K562 (cell line): Measurements from ENCODE around the gene SPOUT1. TPM values are rescaled to one million over a fixed set of nuclear protein-coding genes. Genes with fewer than 3 reads are reported as not detected.

Experiments used
- ARID1B ChIP-seq: fragments of 450-650 bp; IDR thresholded peaks from 2 replicates; pipeline ENCODE4 v1.6.1; 2016; ENCODE audit warnings: antibody characterized with exemption, mild to moderate bottlenecking, inconsistent platforms
- BACH1 ChIP-seq: fragments of 200-800 bp; sonication (Bioruptor generic); IDR thresholded peaks from 2 replicates; pipeline ENCODE4 v1.6.1; 2016; ENCODE audit warnings: missing genetic modification characterization, missing compliant biosample characterization
- CBFA2T2 ChIP-seq: fragments of 450-650 bp; conservative IDR thresholded peaks from 2 replicates; pipeline ENCODE4 v1.6.1; 2017; ENCODE audit warnings: mild to moderate bottlenecking
- ERF ChIP-seq: fragments of 450-650 bp; formaldehyde crosslinking; IDR thresholded peaks from 2 replicates; pipeline ENCODE4 v1.4.0; 2020; ENCODE audit warnings: mild to moderate bottlenecking, mixed read lengths
- FOXJ3 ChIP-seq: sonication (generic); formaldehyde crosslinking; IDR thresholded peaks from 2 replicates; pipeline ENCODE4 v1.4.0; 2020; ENCODE audit warnings: mild to moderate bottlenecking, missing genetic modification reagents
- FOXP1 ChIP-seq: sonication (generic); formaldehyde crosslinking; IDR thresholded peaks from 2 replicates; pipeline ENCODE4 v1.8.0; 2022; ENCODE audit warnings: mild to moderate bottlenecking, missing genetic modification reagents
- MBD1 ChIP-seq: fragments of 250-450 bp; sonication (Bioruptor Pico); IDR thresholded peaks from 2 replicates; pipeline ENCODE4 v1.8.0; 2022; ENCODE audit warnings: inconsistent platforms
- NR2C2 ChIP-seq, 2 experiments: fragments of 200-800 bp in 1 of 2; sonication (Bioruptor generic) in 1 of 2; sonication (generic) in 1 of 2; formaldehyde crosslinking in 1 of 2; IDR thresholded peaks; 2 replicates each; pipeline versions ENCODE4 v1.6.1 to v1.8.0; 2016 to 2022; ENCODE audit warnings: mild to moderate bottlenecking in 1 of 2, missing compliant biosample characterization in 1 of 2, missing genetic modification characterization in 1 of 2, missing genetic modification reagents in 1 of 2
- NUFIP1 ChIP-seq: fragments of 450-650 bp; IDR thresholded peaks from 2 replicates; pipeline ENCODE4 v1.6.1; 2018; ENCODE audit not compliant: partially characterized antibody
- POU5F1 ChIP-seq: fragments of 150-350 bp; IDR thresholded peaks from 2 replicates; pipeline ENCODE4 v1.6.1; 2014; ENCODE audit warnings: borderline replicate concordance, low read length, low read depth, mild to moderate bottlenecking; ENCODE audit not compliant: partially characterized antibody
- RBM25 ChIP-seq: fragments of 200-400 bp; formaldehyde crosslinking; IDR thresholded peaks from 2 replicates; pipeline ENCODE4 v1.6.1; 2018; ENCODE audit warnings: low read length, low read depth, moderate library complexity; ENCODE audit not compliant: severe bottlenecking
- RBM34 ChIP-seq: fragments of 200-400 bp; formaldehyde crosslinking; IDR thresholded peaks from 2 replicates; pipeline ENCODE4 v1.6.1; 2018; ENCODE audit warnings: low read length, borderline replicate concordance; ENCODE audit not compliant: insufficient read depth
- SPI1 ChIP-seq: IDR thresholded peaks from 2 replicates; pipeline ENCODE4 v1.6.1; 2011; ENCODE audit warnings: low read depth, low read length, control low read depth, borderline replicate concordance
- ZBTB1 ChIP-seq: sonication (generic); formaldehyde crosslinking; IDR thresholded peaks from 2 replicates; pipeline ENCODE4 v1.8.1; 2023; ENCODE audit warnings: missing genetic modification reagents, low read depth, mild to moderate bottlenecking, borderline replicate concordance
- ZEB2 ChIP-seq: fragments of 450-650 bp; IDR thresholded peaks from 2 replicates; pipeline ENCODE4 v1.6.1; 2016
- ZHX1 ChIP-seq: fragments of 150-350 bp; conservative IDR thresholded peaks from 2 replicates; pipeline ENCODE4 v1.6.1; 2014; ENCODE audit warnings: low read length
- ZNF589 ChIP-seq: fragments of 200-800 bp; sonication (Bioruptor generic); IDR thresholded peaks from 2 replicates; pipeline ENCODE4 v1.6.1; 2016; ENCODE audit warnings: low read depth, missing genetic modification characterization, missing compliant biosample characterization
- ZNF639 ChIP-seq, 2 experiments: fragments of 200-800 bp in 1 of 2; sonication (Bioruptor generic) in 1 of 2; sonication (generic) in 1 of 2; formaldehyde crosslinking in 1 of 2; IDR thresholded peaks in 1 of 2; conservative IDR thresholded peaks in 1 of 2; 2 replicates each; pipeline versions ENCODE4 v1.5.0 to v1.6.1; 2016 to 2020; ENCODE audit warnings: missing compliant biosample characterization in 1 of 2, missing genetic modification characterization in 1 of 2, missing genetic modification reagents in 1 of 2
- ZNF668 ChIP-seq: fragments of 250-450 bp; sonication (Bioruptor Pico); IDR thresholded peaks from 2 replicates; pipeline ENCODE4 v1.8.0; 2022; ENCODE audit warnings: mild to moderate bottlenecking, inconsistent platforms
- ZNF785 ChIP-seq: fragments of 250-450 bp; sonication (Bioruptor Pico); IDR thresholded peaks from 2 replicates; pipeline ENCODE4 v1.4.0; 2020; ENCODE audit warnings: mild to moderate bottlenecking
- polyA plus RNA-seq, 8 experiments: library from polyadenylated mRNA; depleted of rRNA in 4 of 8; stranded (reverse) in 5 of 8; unstranded in 3 of 8; fragments of >200 nt; fragmentation: Nextera tagmentation in 2 of 8; fragmentation: Illumina TruSeq in 1 of 8; extraction: Ambion mirVana in 2 of 8; extraction: Trizol in 1 of 8; gene quantifications; 2 replicates each; pipeline versions ENCODE4 v1.2.1 to v1.2.3, GENCODE V29; 2011 to 2014; ENCODE audit warnings: inconsistent platforms in 1 of 8, missing spikeins in 1 of 8
- total RNA-seq, 7 experiments: library from RNA; depleted of rRNA in 6 of 7; stranded (reverse); fragments of >200 nt in 6 of 7; fragmentation: Illumina TruSeq in 2 of 7; extraction: Trizol in 2 of 7; gene quantifications; 2 replicates each; pipeline versions ENCODE4 v1.2.1 to v1.2.3, GENCODE V29; 2011 to 2021; ENCODE audit warnings: low replicate concordance in 1 of 7

The SPOUT1 gene
- total and polyA plus RNA-seq, 9 of the 15 experiments (the other 6 are each of a cell fraction or from before 2014, with no cell fraction given) = 10.6 to 121 (median 37.4) TPM

GRCh38 chr9:128786681-128787601 lies 42.7 kb downstream of the SPOUT1 start, which contains the start of gene TBC1D13 (continued):
- TF ChIP-seq ZNF639 (CRISPR knock-in tag; conservative IDR thresholded peaks at IDR 0.05 in 1 of 2, IDR thresholded peaks at IDR 0.05 in 1 of 2) (peak in 1 of 2 experiments; percentile 99; a peak in 2 of 4 replicates), ZNF668 (CRISPR knock-in tag) (peak; percentile 71; the same call in 1 of the 2 replicates), ERF (CRISPR knock-in tag) (no peak), BACH1 (tag) (no peak), NR2C2 (CRISPR knock-in tag; IDR thresholded peaks at IDR 0.05) (0 out of 2 replicates have a peak, but pooled peaks have one; percentile 48), NR2C2 (tag; IDR thresholded peaks at IDR 0.05) (peak; percentile 77), SPI1 (no peak), FOXJ3 (CRISPR knock-in tag) (no peak), ZNF785 (no peak), ZHX1 (no peak), ARID1B (peak; percentile 58; the same call in 1 of the 2 replicates), CBFA2T2 (peak; percentile 75), ZEB2 (peak; percentile 94), NUFIP1 (no peak), POU5F1 (no peak), RBM34 (no peak), MBD1 (CRISPR knock-in tag) (no peak), ZBTB1 (CRISPR knock-in tag) (peak; percentile 89), ZNF589 (CRISPR knock-in tag) (peak; percentile 74; the same call in 1 of the 2 replicates), RBM25 (peak; percentile 62), FOXP1 (CRISPR knock-in tag) (peak; percentile 98)
